Skeletal muscle tissue (tissue), 4 donors: ENCODE measurements around the gene FERMT1. TPM values are rescaled to one million over a fixed set of nuclear protein-coding genes. Genes with fewer than 3 reads are reported as not detected.
"Not testable (repeated sequence)": the region's sequence is repeated elsewhere in the genome, so short reads cannot be mapped to it uniquely, and the experiment has no call there.

Experiments
- H3K27ac ChIP-seq: one replicate; pipeline ENCODE4 v1.7.0; 2013; ENCODE audit warnings: mild to moderate bottlenecking, low read depth, low read length, inconsistent platforms
- H3K27me3 ChIP-seq, 3 donors: one replicate each; pipeline ENCODE4 v1.7.0; 2013; ENCODE audit warnings: low read length in 3 of 3; ENCODE audit not compliant: control insufficient read depth in 3 of 3, insufficient read depth in 3 of 3
- H3K36me3 ChIP-seq, 3 donors: one replicate each; pipeline ENCODE4 v1.7.0; 2013; ENCODE audit warnings: low read length in 3 of 3; ENCODE audit not compliant: control insufficient read depth in 3 of 3, insufficient read depth in 3 of 3
- H3K4me1 ChIP-seq, 3 donors: one replicate each; pipeline ENCODE4 v1.7.0; 2013; ENCODE audit warnings: low read length in 3 of 3, mild to moderate bottlenecking in 3 of 3; ENCODE audit not compliant: control insufficient read depth in 3 of 3, insufficient read depth in 3 of 3
- H3K4me3 ChIP-seq, 3 donors: one replicate each; pipeline ENCODE4 v1.7.0; 2013; ENCODE audit warnings: low read length in 3 of 3
- H3K9ac ChIP-seq, 3 donors: one replicate each; pipeline ENCODE4 v1.7.0; 2013; ENCODE audit warnings: low read length in 3 of 3, mild to moderate bottlenecking in 3 of 3, moderate library complexity in 2 of 3, low read depth in 1 of 3
- H3K9me3 ChIP-seq, 3 donors: one replicate each; pipeline ENCODE4 v1.7.0; 2013; ENCODE audit warnings: low read length in 3 of 3; ENCODE audit not compliant: control insufficient read depth in 3 of 3
- total RNA-seq: library from RNA; depleted of rRNA; stranded (reverse); fragments of >200 nt; gene quantifications from one replicate; pipeline ENCODE4 v1.2.3, GENCODE V29; 2014
- donor health status: Osteomylitis.

The FERMT1 gene
- total RNA-seq, 1 donor from 2014 or later = not detected

DNA sequence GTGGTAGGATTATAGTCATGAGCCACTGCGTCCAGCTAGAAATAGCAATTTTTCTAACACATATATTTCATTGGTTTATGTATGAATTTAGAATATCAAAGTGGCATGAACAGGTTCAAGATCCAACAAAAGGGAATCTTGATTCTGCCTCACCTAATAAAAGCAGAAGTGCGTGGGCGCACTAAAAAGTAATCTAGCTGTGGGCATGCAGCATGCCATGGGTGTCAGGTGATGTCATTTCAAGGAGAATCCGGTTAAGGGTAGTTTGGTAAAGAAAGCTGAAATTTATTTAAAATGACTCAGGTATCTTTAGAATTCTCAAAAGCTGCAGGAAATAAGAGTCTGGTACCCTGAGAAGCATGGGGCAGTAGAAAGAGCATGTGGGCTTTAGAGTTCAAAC, 86.6 kb downstream of the FERMT1 start:
- Histone ChIP-seq H3K9ac (no peak overlapping the region), H3K27me3 (no peaks in the 10 kb centered on the region), H3K36me3 (peaks cover 22 to 47% (median 32%) of the 10 kb centered on the region in 3 donors), H3K27ac (no peak overlapping the region), H3K4me3 (no peak overlapping the region), H3K4me1 (peaks cover 9 to 17% (median 10%) of the 10 kb centered on the region in 3 donors), H3K9me3 (no peaks in the 10 kb centered on the region)

DNA sequence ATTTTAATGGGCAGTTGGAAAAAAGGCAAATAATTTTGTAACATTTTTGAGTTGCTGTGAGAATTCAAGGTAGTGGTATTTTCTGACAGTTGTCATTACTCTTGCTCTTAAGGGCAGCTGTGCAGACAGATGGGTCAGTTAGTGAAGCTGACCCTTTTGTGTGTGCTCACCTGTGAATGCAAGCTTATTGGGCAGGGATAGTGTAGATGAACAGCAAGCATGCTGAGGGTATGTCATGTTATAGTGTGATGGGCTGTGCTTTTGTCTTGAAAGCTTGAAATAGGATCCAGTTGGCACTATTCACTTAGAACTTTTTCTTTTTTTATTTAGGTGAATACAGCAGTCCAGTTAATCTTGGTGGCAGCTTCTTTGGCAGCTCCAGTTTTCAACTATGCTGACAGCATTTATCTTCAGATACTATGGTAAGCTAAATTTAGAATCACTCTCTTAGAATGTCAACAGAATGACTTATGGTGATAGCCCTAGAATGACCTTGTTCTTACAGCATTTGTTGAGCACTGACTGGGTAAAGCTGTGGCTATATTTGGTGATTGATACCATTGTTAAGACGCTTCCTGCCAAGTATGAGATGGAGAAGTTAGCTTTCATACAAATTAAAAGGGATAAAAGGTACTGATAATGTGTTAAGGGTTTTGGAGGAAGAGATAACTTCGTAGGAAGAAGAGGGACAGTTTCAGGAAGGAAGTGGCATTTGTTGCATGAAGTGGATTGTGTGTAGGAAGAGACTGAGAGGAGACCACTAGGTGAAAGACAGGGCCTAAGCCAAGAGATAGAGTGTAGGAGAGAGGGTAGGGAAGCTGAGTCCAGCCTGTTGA, 88.5 kb downstream of the FERMT1 start:
- H3K27me3 ChIP-seq = no peaks in the 10 kb centered on the region
- no peaks in the 10 kb centered on the region for H3K9me3 ChIP-seq
- H3K4me1 ChIP-seq = peaks cover 9 to 19% (median 10%) of the 10 kb centered on the region in 3 donors
- peak overlapping the region; percentile 83 for H3K27ac ChIP-seq
- H3K36me3 ChIP-seq = peaks cover 12 to 33% (median 26%) of the 10 kb centered on the region in 3 donors
- H3K9ac ChIP-seq = no peak overlapping the region
- H3K4me3 ChIP-seq = no peak overlapping the region

DNA sequence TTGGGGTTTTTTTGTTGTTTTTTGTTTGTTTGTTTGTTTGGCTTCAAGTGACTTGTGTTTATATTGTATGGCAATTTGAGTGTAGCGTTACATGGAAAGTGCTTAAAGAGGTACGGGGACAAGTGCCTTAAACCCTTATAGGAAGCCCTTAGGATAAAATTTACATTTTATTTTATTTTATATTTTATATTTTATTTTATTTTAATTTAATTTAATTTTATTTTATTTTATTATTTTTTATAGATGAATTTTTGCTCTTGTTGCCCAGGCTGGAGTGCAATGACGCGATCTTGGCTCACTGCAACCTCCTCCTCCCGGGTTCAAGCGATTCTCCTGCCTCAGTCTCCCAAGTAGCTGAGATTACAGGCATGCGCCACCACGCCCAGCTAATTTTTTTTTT, 89.9 kb downstream of the FERMT1 start:
- Histone ChIP-seq H3K36me3 (peaks cover 7 to 19% (median 15%) of the 10 kb centered on the region in 3 donors), H3K4me1 (peaks cover 9 to 20% (median 10%) of the 10 kb centered on the region in 3 donors)
- not testable (repeated sequence) for H3K9ac ChIP-seq, H3K27ac ChIP-seq, H3K4me3 ChIP-seq, H3K9me3 ChIP-seq, H3K27me3 ChIP-seq

DNA sequence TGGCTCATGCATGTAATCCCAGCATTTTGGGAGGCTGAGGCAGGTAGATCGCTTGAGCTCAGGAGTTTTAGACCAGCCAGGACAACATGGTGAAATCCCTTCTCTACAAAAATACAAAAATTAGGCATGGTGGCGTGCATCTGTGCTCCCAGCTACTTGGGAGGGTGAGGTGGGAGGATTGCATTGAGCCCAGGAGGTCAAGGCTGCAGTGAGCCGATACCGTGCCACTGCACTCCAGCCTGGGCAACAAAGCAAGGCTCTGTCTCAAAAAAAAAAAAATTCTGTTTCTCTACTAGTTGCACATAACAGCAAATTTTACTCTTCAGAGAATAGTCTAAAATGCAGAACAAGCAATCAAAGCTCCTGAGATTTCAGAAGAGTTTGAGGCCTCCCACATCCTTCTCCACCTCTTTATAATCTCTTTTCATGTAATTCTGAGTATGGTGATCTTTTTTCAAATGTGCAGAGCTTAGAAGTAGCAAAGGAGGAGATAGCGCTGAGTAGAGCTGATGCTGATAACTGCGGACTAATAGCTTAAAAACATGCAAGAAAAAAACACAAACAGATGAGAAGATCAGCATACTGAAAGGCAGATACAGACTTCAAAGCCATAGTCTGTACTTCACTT, 92.3 kb downstream of the FERMT1 start:
- Histone ChIP-seq H3K36me3 (peaks cover 0 to 5% (median 2%) of the 10 kb centered on the region in 3 donors), H3K27me3 (no peaks in the 10 kb centered on the region), H3K4me1 (peaks cover 9 to 26% (median 10%) of the 10 kb centered on the region in 3 donors), H3K9me3 (no peaks in the 10 kb centered on the region), H3K27ac (no peak overlapping the region), H3K4me3 (no peak overlapping the region), H3K9ac (no peak overlapping the region)

DNA sequence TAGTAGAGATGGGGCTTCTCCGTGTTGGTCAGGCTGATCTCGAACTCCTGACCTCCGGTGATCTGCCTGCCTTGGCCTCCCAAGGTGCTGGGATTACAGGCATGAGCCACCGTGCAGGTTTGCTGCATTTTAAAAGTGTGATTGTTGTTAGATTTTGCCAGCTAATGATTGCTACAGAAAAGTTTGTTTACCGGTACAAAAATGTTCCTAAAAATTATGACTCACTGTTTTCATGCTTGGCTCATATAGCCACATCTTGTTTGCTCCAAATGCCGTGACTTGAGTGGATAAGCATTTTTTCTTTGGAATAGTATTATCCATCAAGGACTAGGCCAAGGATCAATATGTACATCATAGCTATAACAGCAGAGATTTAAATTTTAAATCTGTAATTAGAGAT, 93.3 kb downstream of the FERMT1 start:
- peaks cover 0 to 9% (median 9%) of the 10 kb centered on the region in 3 donors for H3K36me3 ChIP-seq
- no peak overlapping the region for H3K9ac ChIP-seq
- no peak overlapping the region for H3K27ac ChIP-seq
- H3K4me3 ChIP-seq = no peak overlapping the region
- H3K9me3 ChIP-seq = no peaks in the 10 kb centered on the region
- peaks cover 4 to 22% (median 6%) of the 10 kb centered on the region in 3 donors for H3K4me1 ChIP-seq
- H3K27me3 ChIP-seq = no peaks in the 10 kb centered on the region

DNA sequence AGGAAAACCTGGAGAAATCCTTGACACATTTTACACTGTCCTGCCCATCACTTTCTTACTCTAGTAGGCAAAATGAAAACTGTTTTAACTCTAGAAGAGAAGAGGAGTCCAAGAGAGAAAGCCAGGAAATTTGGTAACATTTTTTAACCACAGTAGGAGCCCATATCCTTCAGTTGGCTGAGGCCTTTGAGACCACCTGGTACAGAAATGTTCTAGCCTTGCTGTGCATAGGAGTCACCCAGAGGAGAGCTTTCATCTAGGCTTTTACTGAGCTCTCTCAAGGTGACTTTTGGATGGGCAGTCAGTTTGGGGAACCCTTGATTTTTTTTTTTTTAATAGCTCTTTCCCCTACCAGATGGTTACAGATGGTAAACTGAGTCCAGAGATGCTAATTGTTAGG, 94.0 kb downstream of the FERMT1 start:
- Histone ChIP-seq H3K4me1 (peaks cover 0 to 15% (median 0%) of the 10 kb centered on the region in 3 donors), H3K27me3 (no peaks in the 10 kb centered on the region), H3K9ac (no peak overlapping the region), H3K9me3 (no peaks in the 10 kb centered on the region), H3K4me3 (no peak overlapping the region), H3K36me3 (peaks cover 2 to 16% (median 6%) of the 10 kb centered on the region in 3 donors), H3K27ac (no peak overlapping the region)

DNA sequence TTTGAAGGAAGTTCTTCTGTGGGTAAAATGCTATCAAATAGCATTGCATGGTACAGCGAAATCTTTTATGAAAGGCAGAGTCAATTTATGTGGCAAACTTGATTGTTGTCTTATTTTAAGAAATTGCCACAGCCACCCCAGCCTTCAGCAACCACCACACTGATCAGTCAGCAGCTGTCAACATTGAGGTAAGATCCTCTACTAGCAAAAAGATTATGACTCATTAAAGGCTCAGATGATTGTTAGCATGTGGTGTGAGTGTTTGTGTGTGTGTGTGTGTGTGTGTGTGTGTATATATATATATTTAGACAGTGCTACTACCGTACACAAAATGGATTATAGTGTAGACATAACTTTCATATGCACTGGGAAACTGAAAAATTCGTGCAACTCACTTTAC, 96.8 kb downstream of the FERMT1 start:
- Histone ChIP-seq H3K27me3 (no peaks in the 10 kb centered on the region), H3K4me1 (peaks cover 0 to 10% (median 0%) of the 10 kb centered on the region in 3 donors), H3K9ac (peak overlapping the region in 1 of 3 donors; percentile 12), H3K9me3 (no peaks in the 10 kb centered on the region), H3K4me3 (no peak overlapping the region), H3K27ac (peak overlapping the region; percentile 37), H3K36me3 (peaks cover 2 to 16% (median 9%) of the 10 kb centered on the region in 3 donors)

Other genes with a start within 250 kb of the FERMT1 start
- gene CHGB, start 211.5 kb downstream of the FERMT1 start, total RNA-seq = not detected
- 6.8 TPM for gene TRMT6, start 172.5 kb downstream of the FERMT1 start, total RNA-seq
- 4.7 TPM for gene MCM8, start 172.4 kb downstream of the FERMT1 start, total RNA-seq
- 51.7 TPM for gene CRLS1, start 116.9 kb downstream of the FERMT1 start, total RNA-seq
- under 0.01 TPM for gene LRRN4, start 69.0 kb downstream of the FERMT1 start, total RNA-seq